Measurements from ENCODE around the gene TRIP10. TPM values are rescaled to one million over a fixed set of nuclear protein-coding genes. Genes with fewer than 3 reads are reported as not detected.
"Not testable (repeated sequence)": the region's sequence is repeated elsewhere in the genome, so short reads cannot be mapped to it uniquely, and the experiment has no call there.

Gene TRIP10
- total RNA-seq, 1 experiment from 2014 or later: 31.0 TPM

GRCh38 chr19:6743714-6744380 is 4.4 kb downstream of the TRIP10 start:
- no peak for DNase-seq (ENCODE audit: low read depth)

DNA sequence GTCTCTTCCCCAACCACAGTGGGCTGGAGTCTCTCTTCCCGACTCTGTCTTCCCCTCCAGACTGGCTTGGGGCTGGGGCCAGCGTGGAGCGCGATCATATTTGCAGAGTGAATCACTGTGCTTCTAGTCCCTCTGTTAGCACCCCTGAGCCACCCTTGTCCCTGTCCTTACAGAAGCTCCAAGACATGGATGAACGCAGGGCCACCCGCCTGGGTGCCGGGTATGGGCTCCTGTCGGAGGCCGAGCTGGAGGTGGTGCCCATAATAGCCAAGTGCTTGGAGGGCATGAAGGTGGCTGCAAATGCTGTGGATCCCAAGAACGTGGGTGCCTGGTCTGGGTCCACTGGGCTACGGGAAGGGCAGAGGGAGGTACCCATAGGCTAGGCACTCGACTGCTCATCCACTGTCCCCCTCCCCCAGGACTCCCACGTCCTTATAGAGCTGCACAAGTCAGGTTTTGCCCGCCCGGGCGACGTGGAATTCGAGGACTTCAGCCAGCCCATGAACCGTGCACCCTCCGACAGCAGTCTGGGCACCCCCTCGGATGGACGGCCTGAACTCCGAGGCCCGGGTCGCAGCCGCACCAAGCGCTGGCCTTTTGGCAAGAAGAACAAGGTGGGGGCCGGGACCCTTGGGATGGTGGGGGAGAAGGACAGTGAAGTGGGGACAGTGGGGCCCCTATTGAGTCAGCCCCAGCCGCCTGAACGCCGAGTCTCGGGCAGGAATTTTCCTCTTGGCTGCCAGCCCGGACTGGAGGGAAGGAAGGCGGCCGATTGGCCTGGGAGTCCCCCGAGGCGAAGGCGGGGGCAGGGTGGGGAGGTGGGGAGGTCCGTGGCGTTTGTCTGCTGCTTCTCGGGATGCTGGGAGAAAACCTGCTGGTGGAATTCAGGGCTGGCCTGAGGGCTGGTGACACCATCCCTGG is 5.2 kb downstream of the TRIP10 start:
- peak; percentile 93 for DNase-seq (ENCODE audit: low read depth)

GRCh38 chr19:6745965-6746364 is 6.5 kb downstream of the TRIP10 start:
- no peak for DNase-seq (ENCODE audit: low read depth)

DNA sequence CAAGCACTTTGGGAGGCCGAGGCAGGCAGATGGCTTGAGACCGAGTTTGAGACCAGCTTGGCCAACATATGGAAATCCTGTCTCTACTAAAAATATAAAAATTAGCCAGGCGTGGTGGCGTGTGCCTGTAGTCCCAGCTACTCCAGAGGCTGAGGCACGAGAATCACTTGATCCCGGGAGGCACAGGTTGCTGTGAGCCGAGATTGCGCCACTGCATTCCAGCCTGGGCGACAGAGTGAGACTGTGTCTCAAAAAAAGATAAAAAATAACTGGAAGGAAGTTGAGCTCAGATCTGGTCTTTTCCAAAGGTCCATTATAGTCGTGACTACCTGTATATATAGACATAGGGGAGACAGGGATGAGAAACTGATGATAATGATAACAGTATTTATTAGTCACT is 9.1 kb downstream of the TRIP10 start:
- DNase-seq (ENCODE audit: low read depth): not testable (repeated sequence)

- DNase-seq (ENCODE audit: low read depth): no peak
Observed at GRCh38 chr19:6750062-6750461, 10.6 kb downstream of the TRIP10 start.

- DNase-seq (ENCODE audit: low read depth): no peak
Observed at GRCh38 chr19:6751189-6751588, 11.7 kb downstream of the TRIP10 start.

- DNase-seq (ENCODE audit: low read depth): no peak
Observed at GRCh38 chr19:6752256-6753177, 13.0 kb downstream of the TRIP10 start.

GRCh38 chr19:6753178-6754031 is 13.9 kb downstream of the TRIP10 start:
- peak; percentile 68 for DNase-seq (ENCODE audit: low read depth)

DNA sequence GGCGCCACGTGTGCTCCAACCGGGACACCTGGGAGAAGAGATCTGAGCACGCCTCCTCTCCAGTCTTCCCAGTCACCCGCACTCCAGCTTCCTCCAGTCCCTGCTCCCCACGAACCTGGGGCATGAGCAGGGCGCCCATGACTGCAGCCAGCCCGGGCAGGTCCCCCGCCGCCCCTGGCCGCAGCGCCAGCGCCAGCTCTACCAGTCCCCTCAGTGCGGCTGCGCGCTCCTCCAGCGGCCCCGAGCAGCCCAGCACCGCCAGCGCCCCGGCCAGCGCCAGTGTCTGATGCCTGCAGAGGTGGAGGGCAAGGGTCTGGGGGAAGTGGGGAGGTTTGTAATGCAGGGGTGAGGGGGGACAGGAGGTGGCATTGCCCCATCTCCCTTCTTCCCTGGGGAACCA is 14.7 kb downstream of the TRIP10 start:
- no peak for DNase-seq (ENCODE audit: low read depth)

GRCh38 chr19:6754653-6755463 is 15.4 kb downstream of the TRIP10 start:
- DNase-seq (ENCODE audit: low read depth): no peak

GRCh38 chr19:6760606-6761005 is 21.1 kb downstream of the TRIP10 start:
- DNase-seq (ENCODE audit: low read depth): no peak

DNA sequence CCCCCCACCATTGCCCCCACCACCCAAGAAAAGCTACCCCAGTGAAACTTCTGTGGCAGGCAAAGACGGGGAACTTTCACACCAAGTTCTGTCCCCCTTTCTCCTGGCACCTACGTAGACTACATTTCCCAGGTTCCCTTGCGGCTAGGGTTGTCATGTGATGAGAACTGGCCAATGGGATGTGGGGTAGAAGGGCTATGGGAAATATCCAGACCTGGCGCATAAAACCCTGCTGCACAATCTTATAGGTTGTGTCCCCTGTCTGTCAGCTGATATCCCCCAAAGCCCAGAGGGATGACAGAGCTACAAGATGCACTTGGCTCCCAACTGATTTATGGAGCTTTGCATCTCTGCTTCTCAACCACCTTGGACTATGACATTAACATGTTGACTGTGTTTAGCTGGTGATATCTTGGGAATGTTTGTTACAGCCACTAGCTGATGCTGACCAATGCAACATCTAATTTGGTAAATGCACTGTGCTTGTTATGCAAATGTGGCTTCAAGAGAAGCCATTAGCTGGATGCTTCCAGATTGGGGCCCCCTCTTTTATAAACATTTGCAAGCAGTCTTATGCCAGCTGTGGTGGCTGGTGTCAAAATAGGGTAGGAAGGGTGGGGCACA is 21.7 kb downstream of the TRIP10 start:
- DNase-seq (ENCODE audit: low read depth): peak; percentile 39

- DNase-seq (ENCODE audit: low read depth): not testable (repeated sequence)
Observed at GRCh38 chr19:6762253-6762797, 22.8 kb downstream of the TRIP10 start.

DNA sequence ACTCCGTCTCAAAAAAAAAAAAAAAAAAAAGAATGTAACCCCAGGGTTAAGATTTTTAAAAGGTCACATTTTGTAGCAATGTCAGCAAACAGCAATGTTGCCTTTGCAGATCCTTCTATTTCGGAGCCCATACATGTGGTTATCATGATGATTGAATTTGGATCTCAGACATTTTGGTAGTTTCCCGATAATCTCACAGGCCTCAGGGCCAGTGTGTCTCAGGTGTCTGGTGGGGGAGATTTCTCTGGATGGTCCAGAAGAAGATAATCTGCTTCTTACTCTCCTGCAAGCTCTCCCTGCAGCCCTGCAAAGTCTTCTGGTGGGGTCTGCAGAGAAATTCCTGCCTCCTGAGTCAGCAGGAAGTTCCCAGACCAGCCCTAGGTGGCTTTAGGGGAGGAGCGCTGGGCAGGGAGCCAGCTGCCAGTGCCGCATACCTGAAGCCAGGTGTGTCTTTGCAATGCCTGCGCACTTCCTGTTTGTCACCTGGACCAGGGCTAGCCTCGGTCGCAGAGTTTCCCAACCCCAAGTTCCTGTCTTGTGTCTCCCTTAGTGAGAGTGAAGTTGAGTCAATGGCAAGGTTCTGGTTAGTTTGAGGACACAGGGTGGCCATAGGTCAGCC is 26.4 kb downstream of the TRIP10 start:
- no peak for DNase-seq (ENCODE audit: low read depth)

DNA sequence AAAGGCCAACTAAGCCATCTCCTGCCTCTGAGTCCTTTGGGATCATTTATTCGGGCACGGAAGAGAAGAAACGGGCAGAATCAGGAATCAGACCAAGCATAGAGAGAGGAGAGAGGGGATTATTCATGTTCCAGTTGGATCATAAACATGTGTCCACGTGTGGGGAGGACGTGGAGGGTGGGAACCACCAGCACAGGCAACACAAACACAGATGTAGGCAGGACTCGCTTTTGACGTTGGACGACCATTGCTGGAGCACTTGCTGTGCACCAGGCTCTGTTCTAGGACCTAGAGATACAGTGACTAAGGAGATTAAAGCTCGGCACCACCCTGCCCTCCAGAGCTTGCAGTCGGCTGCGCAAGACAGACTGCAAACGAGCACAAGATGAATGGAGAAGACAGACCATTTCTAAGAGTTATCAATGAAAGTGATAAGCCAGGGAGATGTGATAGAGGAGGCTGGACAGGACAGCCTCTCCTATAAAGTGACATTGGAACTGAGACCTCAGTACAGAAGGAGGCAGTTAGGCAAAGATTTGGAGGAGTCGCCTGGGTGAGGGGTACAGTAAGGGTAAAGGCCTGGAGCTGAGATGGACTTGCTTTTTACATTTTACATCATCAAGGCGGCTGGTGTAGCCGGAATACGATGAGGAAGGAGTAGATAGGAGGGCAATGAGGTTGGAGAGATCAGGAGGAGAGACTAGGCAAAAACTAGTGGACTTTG is 27.0 kb downstream of the TRIP10 start:
- no peak for DNase-seq (ENCODE audit: low read depth)

- DNase-seq (ENCODE audit: low read depth): no peak
Observed at GRCh38 chr19:6767081-6767356, 27.5 kb downstream of the TRIP10 start.

GRCh38 chr19:6767357-6768235 is 28.1 kb downstream of the TRIP10 start, which contains the start of gene SH2D3A:
TSS of gene SH2D3A (minus strand) at chr19:6767435. CDS start at chr19:6763748, 3,687 bp downstream.
- DNase-seq (ENCODE audit: low read depth): peak; percentile 15

Data from RPMI7951 (cell line).